H1 (cell line): ENCODE results near the gene TAS2R1. TPM values are rescaled to one million over a fixed set of nuclear protein-coding genes. Genes with fewer than 3 reads are reported as not detected.
A peak's percentile ranks its signal among the peaks of the same experiment; 100 is the strongest.

Experiments
- CTCF ChIA-PET: fragments of 300-600 bp; sonication (Branson Sonifier 250); formaldehyde crosslinking; loops from one replicate; lab custom pipeline; 2021; ENCODE audit not compliant: partially characterized antibody; lab: Charles Lee
- POLR2A ChIA-PET: fragments of 300-600 bp; sonication (Branson Sonifier 250); formaldehyde crosslinking; loops from one replicate; lab custom pipeline; 2021; ENCODE audit warnings: inconsistent platforms; ENCODE audit not compliant: partially characterized antibody; lab: Charles Lee
- DNase-seq, 2 experiments: peaks; one replicate each; pipeline versions ENCODE4 v3.0.0 to v3.0.0-alpha.2; 2010 to 2022; ENCODE audit warnings: low spot score in 2 of 2, low read depth in 1 of 2, mixed read lengths in 1 of 2
- FAIRE-seq: peaks from 2 replicates; lab custom pipeline; 2011; peaks lifted over from hg19 to GRCh38; lab: Jason Lieb, UNC
- H2AFZ ChIP-seq: 2 replicates; pipeline ENCODE4 v1.8.1; 2012; ENCODE audit warnings: low read length, inconsistent platforms
- H2AK5ac ChIP-seq: 2 replicates; pipeline ENCODE4 v1.6.1; 2013; ENCODE audit warnings: low read depth, low read length
- H2BK120ac ChIP-seq: replicated peaks from 2 replicates; pipeline ENCODE3; 2013; ENCODE audit warnings: low read depth, low read length, inconsistent platforms
- H2BK12ac ChIP-seq: 2 replicates; pipeline ENCODE4 v1.6.1; 2013; ENCODE audit warnings: low read depth, low read length
- H2BK15ac ChIP-seq: 2 replicates; pipeline ENCODE4 v1.6.1; 2013; ENCODE audit warnings: low read length
- H2BK20ac ChIP-seq: 2 replicates; pipeline ENCODE4 v1.6.1; 2013; ENCODE audit warnings: low read length
- H2BK5ac ChIP-seq: 2 replicates; pipeline ENCODE4 v1.6.1; 2013; ENCODE audit warnings: low read depth, low read length
- H3K14ac ChIP-seq: 2 replicates; pipeline ENCODE4 v1.6.1; 2013; ENCODE audit warnings: inconsistent platforms; ENCODE audit not compliant: insufficient read length
- H3K18ac ChIP-seq: 2 replicates; pipeline ENCODE4 v1.6.1; 2013; ENCODE audit warnings: low read length; ENCODE audit errors: extremely low read depth
- H3K23ac ChIP-seq: 2 replicates; pipeline ENCODE4 v1.6.1; 2013; ENCODE audit warnings: inconsistent platforms; ENCODE audit not compliant: insufficient read length
- H3K23me2 ChIP-seq: 2 replicates; pipeline ENCODE4 v1.6.1; 2013; ENCODE audit warnings: low read depth, low read length
- H3K27ac ChIP-seq: 2 replicates; pipeline ENCODE4 v1.6.1; 2011; ENCODE audit warnings: low read depth, low read length, inconsistent platforms
- H3K27me3 ChIP-seq, 4 experiments: replicated peaks in 1 of 4; 1 replicate in 1 of 4; 2 replicates in 3 of 4; pipeline versions ENCODE4 v1.6.1 to v1.8.1; 2011 to 2013; ENCODE audit warnings: low read length in 3 of 4, mild to moderate bottlenecking in 3 of 4, inconsistent platforms in 2 of 4, mixed read lengths in 2 of 4, moderate library complexity in 1 of 4; ENCODE audit not compliant: control insufficient read depth in 3 of 4, insufficient read depth in 3 of 4; ENCODE audit errors: extremely low read depth in 1 of 4
- H3K36me3 ChIP-seq, 4 experiments: 2 replicates each; pipeline versions ENCODE4 v1.6.1 to v1.8.1; 2011 to 2013; ENCODE audit warnings: mild to moderate bottlenecking in 4 of 4, low read length in 3 of 4, moderate library complexity in 2 of 4, control low read depth in 1 of 4, inconsistent platforms in 1 of 4; ENCODE audit not compliant: insufficient read depth in 4 of 4, control insufficient read depth in 2 of 4
- H3K4ac ChIP-seq: replicated peaks from 2 replicates; pipeline ENCODE3; 2013; ENCODE audit warnings: low read length, low read depth, mixed read lengths, inconsistent platforms; ENCODE audit not compliant: insufficient read length
- H3K4me1 ChIP-seq, 4 experiments: replicated peaks in 1 of 4; 1 replicate in 1 of 4; 2 replicates in 3 of 4; pipeline versions ENCODE4 v1.6.1 to v1.8.1; 2011 to 2013; ENCODE audit warnings: low read length in 3 of 4, inconsistent platforms in 2 of 4, mixed read lengths in 1 of 4; ENCODE audit not compliant: insufficient read depth in 4 of 4, control insufficient read depth in 3 of 4
- H3K4me2 ChIP-seq, 2 experiments: 2 replicates each; pipeline versions ENCODE4 v1.6.1 to v1.8.1; 2011 to 2013; ENCODE audit warnings: low read depth in 2 of 2, low read length in 2 of 2, control low read depth in 1 of 2, inconsistent platforms in 1 of 2, mild to moderate bottlenecking in 1 of 2; ENCODE audit not compliant: insufficient read depth in 1 of 2
- H3K4me3 ChIP-seq, 4 experiments: fragments of 200-600, 300-600 bp in 1 of 4; sonication (generic), shearing (Covaris generic), sonication (Bioruptor Twin) in 1 of 4; 2 replicates each; pipeline versions ENCODE4 v1.5.1 to v1.8.1; 2011 to 2016; ENCODE audit warnings: low read length in 4 of 4, low read depth in 3 of 4, control low read depth in 2 of 4, inconsistent platforms in 2 of 4, mild to moderate bottlenecking in 2 of 4, mixed read lengths in 1 of 4, moderate library complexity in 1 of 4; ENCODE audit not compliant: insufficient read depth in 2 of 4; ENCODE audit errors: extremely low read depth in 1 of 4
- H3K56ac ChIP-seq: replicated peaks from 2 replicates; pipeline ENCODE3; 2013; ENCODE audit warnings: low read depth, mild to moderate bottlenecking, mixed read lengths, low read length, inconsistent platforms; ENCODE audit not compliant: insufficient read length
- H3K79me1 ChIP-seq: 2 replicates; pipeline ENCODE4 v1.6.1; 2013; ENCODE audit warnings: low read depth, low read length, control low read depth
- H3K79me2 ChIP-seq, 2 experiments: 2 replicates each; pipeline versions ENCODE4 v1.6.1 to v1.8.1; 2012 to 2013; ENCODE audit warnings: low read length in 2 of 2, mild to moderate bottlenecking in 2 of 2, inconsistent platforms in 1 of 2; ENCODE audit not compliant: insufficient read depth in 2 of 2, control insufficient read depth in 1 of 2
- H3K9ac ChIP-seq, 4 experiments: replicated peaks in 1 of 4; 1 replicate in 1 of 4; 2 replicates in 3 of 4; pipeline versions ENCODE4 v1.6.1 to v1.8.1; 2011 to 2013; ENCODE audit warnings: low read depth in 3 of 4, low read length in 3 of 4, control low read depth in 2 of 4, mild to moderate bottlenecking in 2 of 4, moderate library complexity in 2 of 4, inconsistent platforms in 1 of 4; ENCODE audit errors: extremely low read depth in 1 of 4
- H3K9me3 ChIP-seq, 2 experiments: 2 replicates each; pipeline versions ENCODE4 v1.6.1 to v1.8.1; 2012 to 2013; ENCODE audit warnings: mild to moderate bottlenecking in 2 of 2, moderate library complexity in 2 of 2, control low read depth in 1 of 2, inconsistent platforms in 1 of 2, low read depth in 1 of 2, low read length in 1 of 2, mixed read lengths in 1 of 2; ENCODE audit not compliant: insufficient read depth in 2 of 2
- H4K20me1 ChIP-seq, 2 experiments: replicated peaks in 1 of 2; 2 replicates each; pipeline versions ENCODE3 to v1.8.1; 2011 to 2013; ENCODE audit warnings: inconsistent platforms in 2 of 2, low read length in 2 of 2, mild to moderate bottlenecking in 1 of 2; ENCODE audit not compliant: insufficient read depth in 2 of 2, control insufficient read depth in 1 of 2
- H4K5ac ChIP-seq: 2 replicates; pipeline ENCODE4 v1.6.1; 2013; ENCODE audit warnings: low read length, low read depth, mixed read lengths, inconsistent platforms; ENCODE audit not compliant: insufficient read length
- H4K8ac ChIP-seq: 2 replicates; pipeline ENCODE4 v1.8.0; 2013; ENCODE audit warnings: mild to moderate bottlenecking, moderate library complexity, low read length, inconsistent platforms; ENCODE audit not compliant: insufficient read depth; ENCODE audit errors: extremely low read depth
- H4K91ac ChIP-seq: replicated peaks from 2 replicates; pipeline ENCODE3; 2013; ENCODE audit warnings: low read length, mixed read lengths, inconsistent platforms; ENCODE audit not compliant: insufficient read length
- GABPA ChIP-seq: IDR thresholded peaks from 2 replicates; pipeline ENCODE4 v1.6.1; 2011; ENCODE audit warnings: mild to moderate bottlenecking, low read length, moderate library complexity, borderline replicate concordance; ENCODE audit not compliant: insufficient read depth
- RAD21 ChIP-seq, 2 experiments: IDR thresholded peaks in 1 of 2; conservative IDR thresholded peaks in 1 of 2; 2 replicates each; pipeline ENCODE4 v1.6.1; 2011; ENCODE audit warnings: low read depth in 2 of 2, low read length in 2 of 2, improper control_type of control experiment in 1 of 2, inconsistent platforms in 1 of 2, mild to moderate bottlenecking in 1 of 2, moderate library complexity in 1 of 2
- WGBS, 2 experiments: shearing (Covaris generic) in 1 of 2; methylation state at CpG; one replicate each; pipeline versions ENCODE4 v1.1.6 to v1.1.7; 2013 to 2015; ENCODE audit warnings: low lambda C conversion rate in 2 of 2, mixed read lengths in 2 of 2, inconsistent platforms in 1 of 2, low coverage in 1 of 2, missing lambda C conversion rate in 1 of 2; ENCODE audit not compliant: insufficient replicate concordance in 2 of 2, insufficient coverage in 1 of 2, insufficient read length in 1 of 2; ENCODE audit errors: extremely low coverage in 1 of 2, missing lambda C conversion rate in 1 of 2; 5-methylcytosine and 5-hydroxymethylcytosine counted together
- polyA plus RNA-seq, 7 experiments: library from polyadenylated mRNA; depleted of rRNA in 3 of 7; stranded (reverse) in 5 of 7; unstranded in 2 of 7; fragments of >200 nt in 5 of 7; fragments of 200-250 nt in 2 of 7; gene quantifications; 1 replicate in 5 of 7; 2 replicates in 1 of 7; 4 replicates in 1 of 7; pipeline versions ENCODE4 v1.2.1 to v1.2.3, GENCODE V29; 2011 to 2013; ENCODE audit warnings: missing spikeins in 2 of 7, mixed read lengths in 2 of 7
- total RNA-seq: library from RNA; stranded (reverse); fragmentation: NEBNext Ultra II Directional; extraction: Animal tissue kit (Norgen Biotek cat#: 25700); gene quantifications from 2 replicates; pipeline ENCODE4 v1.2.1, GENCODE V29; 2021
- TF ChIP-seq, protein P1 (sequence below), 3 experiments: IDR thresholded peaks; 1 replicate in 2 of 3; 2 replicates in 1 of 3; pipeline versions ENCODE4 v1.5.1 to v1.6.1; 2011; ENCODE audit warnings: low read length in 3 of 3, mild to moderate bottlenecking in 3 of 3, inconsistent platforms in 2 of 3, low read depth in 1 of 3, moderate library complexity in 1 of 3; ENCODE audit not compliant: insufficient read depth in 1 of 3; ENCODE audit errors: control extremely low read depth in 1 of 3

TAS2R1 gene
- total and polyA plus RNA-seq, 2 of the 8 experiments (the other 6 are each of a cell fraction or from before 2014, with no cell fraction given), result not detected

DNA sequence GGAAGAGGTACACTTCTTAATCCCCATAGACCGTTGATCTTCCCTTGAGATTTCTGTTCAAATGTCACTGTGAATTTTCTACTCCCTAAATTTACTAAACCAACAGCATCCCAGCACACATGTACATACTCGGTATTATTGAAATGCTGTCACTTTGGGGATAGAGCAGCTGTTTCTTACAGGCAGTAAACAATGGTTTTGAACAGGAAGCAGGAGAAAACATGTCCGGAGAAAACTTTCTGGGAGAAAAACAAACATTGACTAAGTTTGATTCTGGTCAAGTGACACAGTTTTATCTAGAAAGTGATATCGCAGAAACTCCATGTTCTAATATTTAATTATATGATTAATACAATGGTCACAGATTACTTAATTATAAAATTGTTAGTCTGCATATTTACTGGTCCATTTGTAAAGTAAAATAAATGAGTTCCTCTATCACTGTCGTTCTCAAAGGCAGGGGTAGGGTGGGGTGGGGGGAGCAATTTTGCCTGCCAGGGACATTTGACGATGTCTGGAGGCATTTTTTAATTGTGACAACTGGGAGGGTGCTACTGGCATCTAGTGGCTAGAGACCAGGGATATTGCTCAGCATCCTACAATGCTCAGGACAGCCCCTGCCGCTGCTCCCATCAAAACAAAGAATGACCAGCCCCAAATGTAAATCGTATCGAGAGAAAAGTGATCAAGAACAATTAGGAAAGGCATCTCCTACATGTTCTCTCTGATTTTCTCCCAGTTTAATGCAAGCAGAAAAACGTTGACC, 12.2 kb downstream of the TAS2R1 start:
- Histone ChIP-seq H2BK12ac (no peak overlapping the region), H4K20me1 (peaks cover 0 to 2% of the 10 kb centered on the region in 2 experiments), H3K9ac (no peak overlapping the region), H3K23me2 (no peaks in the 10 kb centered on the region), H3K9me3 (no peaks in the 10 kb centered on the region), H2BK120ac (no peak overlapping the region), H3K36me3 (no peaks in the 10 kb centered on the region), H3K4me3 (no peak overlapping the region), H3K4ac (no peak overlapping the region), H2AK5ac (no peak overlapping the region), H3K79me1 (no peaks in the 10 kb centered on the region), H2AFZ (no peak overlapping the region), H4K5ac (no peak overlapping the region), H2BK20ac (no peak overlapping the region), H3K14ac (no peak overlapping the region), H4K91ac (no peak overlapping the region), H3K4me1 (peaks cover 0 to 4% (median 0%) of the 10 kb centered on the region in 4 experiments; a peak in 1 of 7 replicates), H3K56ac (no peak overlapping the region), H3K27me3 (no peaks in the 10 kb centered on the region), H2BK15ac (no peak overlapping the region), H3K79me2 (no peaks in the 10 kb centered on the region), H3K27ac (no peak overlapping the region), H2BK5ac (no peak overlapping the region), H3K23ac (no peak overlapping the region), H3K18ac (no peak overlapping the region), H4K8ac (no peak overlapping the region), H3K4me2 (no peak overlapping the region)
- CTCF ChIA-PET, result interaction anchor here (0.7 to 1.3 kb wide), 5 partner anchors 9 to 499 kb away, joined by 3 to 4 read pairs (median 3); no protein-coding TSS in a partner anchor
- 79% methylated on average over 10 of the region's 10 CpGs; no CpG with 5 or more reads in 1 of the 2 experiments for WGBS, 2 experiments
- POLR2A ChIA-PET, result interaction anchor here (0.9 kb wide), 1 partner anchor 10 kb away, joined by 3 read pairs; no protein-coding TSS in a partner anchor
- no peak for DNase-seq
- FAIRE-seq, result no peak
- TF ChIP-seq GABPA, result no peak
- TF ChIP-seq RAD21 (IDR thresholded peaks at IDR 0.05 in 1 of 2, conservative IDR thresholded peaks at IDR 0.05 in 1 of 2; ENCODE audit: low read depth in 2 of 2, low read length in 2 of 2), result peak; percentile 25 to 48
- TF ChIP-seq, protein P1, sequence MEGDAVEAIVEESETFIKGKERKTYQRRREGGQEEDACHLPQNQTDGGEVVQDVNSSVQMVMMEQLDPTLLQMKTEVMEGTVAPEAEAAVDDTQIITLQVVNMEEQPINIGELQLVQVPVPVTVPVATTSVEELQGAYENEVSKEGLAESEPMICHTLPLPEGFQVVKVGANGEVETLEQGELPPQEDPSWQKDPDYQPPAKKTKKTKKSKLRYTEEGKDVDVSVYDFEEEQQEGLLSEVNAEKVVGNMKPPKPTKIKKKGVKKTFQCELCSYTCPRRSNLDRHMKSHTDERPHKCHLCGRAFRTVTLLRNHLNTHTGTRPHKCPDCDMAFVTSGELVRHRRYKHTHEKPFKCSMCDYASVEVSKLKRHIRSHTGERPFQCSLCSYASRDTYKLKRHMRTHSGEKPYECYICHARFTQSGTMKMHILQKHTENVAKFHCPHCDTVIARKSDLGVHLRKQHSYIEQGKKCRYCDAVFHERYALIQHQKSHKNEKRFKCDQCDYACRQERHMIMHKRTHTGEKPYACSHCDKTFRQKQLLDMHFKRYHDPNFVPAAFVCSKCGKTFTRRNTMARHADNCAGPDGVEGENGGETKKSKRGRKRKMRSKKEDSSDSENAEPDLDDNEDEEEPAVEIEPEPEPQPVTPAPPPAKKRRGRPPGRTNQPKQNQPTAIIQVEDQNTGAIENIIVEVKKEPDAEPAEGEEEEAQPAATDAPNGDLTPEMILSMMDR (IDR thresholded peaks at IDR 0.05; ENCODE audit: control extremely low read depth in 1 of 3, insufficient read depth in 1 of 3, low read depth in 1 of 3, low read length in 3 of 3), result peak in 1 of 3 experiments; percentile 11; a peak in 1 of 4 replicates
